ENCODE results near the gene GAREM2.

Gene GAREM2

GRCh38 chr2:26173776-26174482 is 1.0 kb downstream of the GAREM2 start:
- POLR2A ChIA-PET: no interaction called here
- CTCF ChIA-PET: no interaction called here
- TF ChIP-seq ARNT (IDR thresholded peaks at IDR 0.05) (no peak), FOXA1 (IDR thresholded peaks at IDR 0.05) (no peak), SUZ12 (IDR thresholded peaks at IDR 0.05) (no peak)
- DNase-seq (ENCODE audit: extremely low spot score): no peak

GRCh38 chr2:26174691-26175465 is 2.0 kb downstream of the GAREM2 start:
- no peak for DNase-seq (ENCODE audit: extremely low spot score)
- POLR2A ChIA-PET: interaction anchor here (1.2 kb wide), 1 partner anchor 296 kb away, joined by 4 read pairs; no protein-coding TSS in a partner anchor
- TF ChIP-seq L3MBTL2 (conservative IDR thresholded peaks at IDR 0.05) (no peak), ZNF384 (IDR thresholded peaks at IDR 0.05) (no peak)
- CTCF ChIA-PET: interaction anchor here (0.7 kb wide), 1 partner anchor 460 kb away, joined by 3 read pairs; no protein-coding TSS in a partner anchor

- POLR2A ChIA-PET: interaction anchor here (1.2 kb wide), 1 partner anchor 297 kb away, joined by 4 read pairs; no protein-coding TSS in a partner anchor
- CTCF ChIA-PET: no interaction called here
- TF ChIP-seq ELF4 (IDR thresholded peaks at IDR 0.05): no peak
- DNase-seq (ENCODE audit: extremely low spot score): no peak
Measured at GRCh38 chr2:26175466-26176278, 2.8 kb downstream of the GAREM2 start.

- CTCF ChIA-PET: no interaction called here
- DNase-seq (ENCODE audit: extremely low spot score): no peak
- POLR2A ChIA-PET: no interaction called here
- TF ChIP-seq FOXM1 (IDR thresholded peaks at IDR 0.05; ENCODE audit: borderline replicate concordance): no peak
- TF ChIP-seq ZNF384 (IDR thresholded peaks at IDR 0.05): no peak
- TF ChIP-seq SP1 (IDR thresholded peaks at IDR 0.05): no peak
- TF ChIP-seq LEF1 (IDR thresholded peaks at IDR 0.05; ENCODE audit: borderline replicate concordance): no peak
- TF ChIP-seq L3MBTL2 (conservative IDR thresholded peaks at IDR 0.05): no peak
Measured at GRCh38 chr2:26176279-26176615, 3.4 kb downstream of the GAREM2 start.

DNA sequence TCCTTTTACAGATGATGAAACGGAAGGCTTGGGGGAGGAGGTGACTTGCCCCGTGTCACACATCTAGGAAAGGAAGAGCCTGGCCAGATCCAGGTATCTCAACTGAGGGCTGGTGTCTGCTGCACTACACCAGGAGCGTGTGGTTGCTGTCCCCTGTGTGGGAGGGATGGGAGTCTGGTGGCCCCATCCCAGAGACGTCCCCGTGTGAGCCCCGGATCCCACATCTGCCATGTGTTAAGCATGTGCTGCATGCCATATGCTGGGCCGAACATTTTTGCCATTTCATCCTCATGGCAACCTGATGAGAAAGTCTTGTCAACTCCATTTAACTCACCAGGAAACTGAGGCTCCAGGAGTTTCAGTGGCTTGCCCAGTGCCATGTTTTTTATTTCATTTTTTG is 4.2 kb downstream of the GAREM2 start:
- no peak for DNase-seq (ENCODE audit: extremely low spot score)
- POLR2A ChIA-PET: no interaction called here
- CTCF ChIA-PET: no interaction called here
- no peak for TF ChIP-seq PKNOX1 (IDR thresholded peaks at IDR 0.05)
- TF ChIP-seq SUZ12 (IDR thresholded peaks at IDR 0.05): no peak

DNA sequence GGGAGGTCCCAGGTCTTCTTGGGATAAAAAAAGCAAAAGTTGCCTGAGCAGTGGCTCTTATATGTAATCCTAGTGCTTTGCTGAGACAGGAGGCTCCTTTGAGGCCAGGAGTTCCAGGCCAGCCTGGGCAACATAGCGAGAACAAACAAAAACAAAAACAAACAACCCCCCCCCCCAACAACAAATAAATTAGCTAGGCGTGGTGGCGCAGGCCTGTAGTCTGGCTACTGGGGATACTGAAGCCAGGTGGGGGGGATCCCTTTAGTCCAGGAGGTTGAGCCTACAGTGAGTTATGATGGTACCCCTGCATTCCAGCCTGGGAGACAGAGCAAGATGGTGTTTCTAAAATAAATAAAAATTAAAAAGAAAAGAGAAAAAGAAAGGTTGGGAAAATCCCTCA is 5.4 kb downstream of the GAREM2 start:
- no peak for TF ChIP-seq ARNT (IDR thresholded peaks at IDR 0.05)
- ChIA-PET CTCF (no interaction called here), POLR2A (no interaction called here)
- no peak for DNase-seq (ENCODE audit: extremely low spot score)

DNA sequence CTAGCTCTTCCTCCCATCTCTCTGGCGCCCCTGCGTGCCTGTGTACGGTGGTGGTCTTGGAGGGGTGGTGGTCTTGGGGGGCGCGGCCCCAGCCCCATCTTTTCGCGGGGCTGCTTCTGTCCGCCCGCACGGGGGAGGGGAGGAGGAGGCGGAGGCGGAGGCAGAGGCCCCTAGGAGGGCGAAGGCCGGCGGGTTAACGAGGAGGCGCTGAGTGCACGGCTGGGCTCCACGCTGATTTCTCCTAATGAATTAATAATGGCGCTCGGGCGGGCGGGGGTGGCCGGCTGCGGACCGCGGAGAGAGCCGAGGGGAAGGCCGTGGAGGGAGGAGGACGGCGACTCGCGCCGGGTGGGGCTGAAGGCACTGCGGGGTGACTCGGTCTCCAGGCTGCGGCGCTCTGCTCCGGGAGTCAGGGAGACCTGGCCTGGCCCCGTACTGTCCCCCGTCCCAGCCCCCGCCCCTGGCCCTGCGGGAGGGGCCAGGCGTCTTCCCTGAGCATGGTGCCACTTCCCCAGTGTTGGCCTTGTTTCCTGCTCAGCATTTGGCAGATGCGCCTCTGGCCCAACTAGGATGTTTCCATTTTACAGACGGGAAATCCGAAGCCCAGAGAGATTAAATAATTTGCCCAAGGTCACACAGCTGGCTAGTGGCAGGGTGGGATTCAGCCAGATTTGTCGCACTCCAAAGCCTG is 6.0 kb downstream of the GAREM2 start:
- ChIA-PET CTCF (no interaction called here), POLR2A (no interaction called here)
- no peak for TF ChIP-seq PKNOX1 (IDR thresholded peaks at IDR 0.05)
- TF ChIP-seq FOXK2 (IDR thresholded peaks at IDR 0.05): no peak
- no peak for TF ChIP-seq FOXM1 (IDR thresholded peaks at IDR 0.05; ENCODE audit: borderline replicate concordance)
- TF ChIP-seq ARNT (IDR thresholded peaks at IDR 0.05): no peak
- no peak for TF ChIP-seq HDGF (IDR thresholded peaks at IDR 0.05; ENCODE audit: borderline replicate concordance)
- no peak for TF ChIP-seq L3MBTL2 (conservative IDR thresholded peaks at IDR 0.05)
- no peak for TF ChIP-seq SP1 (IDR thresholded peaks at IDR 0.05)
- TF ChIP-seq ZNF384 (IDR thresholded peaks at IDR 0.05): no peak
- no peak for TF ChIP-seq BHLHE40 (IDR thresholded peaks at IDR 0.05; ENCODE audit: borderline replicate concordance)
- DNase-seq (ENCODE audit: extremely low spot score): no peak

DNA sequence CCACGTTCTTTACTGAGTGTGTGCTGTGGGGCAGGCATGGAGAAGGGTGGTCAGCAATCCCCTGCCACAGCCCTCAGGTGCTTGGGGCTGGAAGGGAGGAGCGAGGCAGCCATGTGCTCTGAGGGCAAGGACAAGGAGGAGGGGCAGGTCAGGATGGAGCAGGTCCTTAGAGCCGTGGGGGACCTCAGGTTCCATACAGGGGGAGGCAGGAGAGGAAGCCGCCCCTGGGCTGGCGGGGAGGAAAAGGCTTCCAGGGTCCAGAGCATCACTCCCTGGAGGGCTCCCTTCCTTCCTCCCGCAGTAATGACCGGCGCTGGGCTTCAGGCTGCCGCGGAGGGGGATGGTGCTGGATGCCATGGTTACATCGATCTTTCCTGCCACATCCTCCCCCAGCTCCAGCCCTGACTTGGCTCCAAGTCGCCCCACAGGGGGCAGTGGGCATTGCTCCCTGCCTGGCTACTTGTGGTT is 6.6 kb downstream of the GAREM2 start:
- ChIA-PET POLR2A (no interaction called here), CTCF (no interaction called here)
- TF ChIP-seq SP1 (IDR thresholded peaks at IDR 0.05) (no peak), BHLHE40 (IDR thresholded peaks at IDR 0.05; ENCODE audit: borderline replicate concordance) (no peak), L3MBTL2 (conservative IDR thresholded peaks at IDR 0.05) (no peak), FOXM1 (IDR thresholded peaks at IDR 0.05; ENCODE audit: borderline replicate concordance) (no peak), SUZ12 (IDR thresholded peaks at IDR 0.05) (no peak), ARNT (IDR thresholded peaks at IDR 0.05) (no peak), NFRKB (IDR thresholded peaks at IDR 0.05) (no peak), FOXK2 (IDR thresholded peaks at IDR 0.05) (no peak)
- no peak for DNase-seq (ENCODE audit: extremely low spot score)
